Prostate gland (tissue), 2 donors: ENCODE results near the gene GABRA1. TPM values are rescaled to one million over a fixed set of nuclear protein-coding genes. Genes with fewer than 3 reads are reported as not detected.

Experiments used
- DNase-seq: peaks from one replicate; pipeline ENCODE4 v3.0.0-alpha.2; 2019; ENCODE audit warnings: low spot score
- H3K27ac ChIP-seq, 2 donors: fragments of 200-600 bp; sonication (generic); 2 replicates each; pipeline ENCODE4 v1.5.1; 2017 to 2019
- H3K27me3 ChIP-seq: fragments of 200-600 bp; sonication (generic); replicated peaks from 2 replicates; pipeline ENCODE4 v1.5.1; 2019; ENCODE audit not compliant: insufficient read depth
- H3K36me3 ChIP-seq, 2 donors: fragments of 200-600 bp; sonication (generic); 1 replicate in 1 of 2; 2 replicates in 1 of 2; pipeline versions ENCODE4 v1.5.1 to v1.8.1; 2017 to 2019
- H3K4me1 ChIP-seq: fragments of 200-600 bp; sonication (generic); replicated peaks from 2 replicates; pipeline ENCODE4 v1.5.1; 2019
- H3K4me3 ChIP-seq, 2 donors: fragments of 200-600 bp; sonication (generic); 2 replicates each; pipeline ENCODE4 v1.5.1; 2017 to 2019
- H3K9me3 ChIP-seq: fragments of 200-600 bp; sonication (generic); 2 replicates; pipeline ENCODE4 v1.5.1; 2017
- CTCF ChIP-seq, 4 experiments: fragments of 200-600 bp in 2 of 4; fragments of 450-650 bp in 2 of 4; sonication (generic) in 2 of 4; IDR thresholded peaks; 1 replicate in 3 of 4; 2 replicates in 1 of 4; pipeline ENCODE4 v1.5.1; 2016 to 2019; ENCODE audit warnings: antibody characterized with exemption in 4 of 4, mild to moderate bottlenecking in 2 of 4, moderate library complexity in 2 of 4
- POLR2A ChIP-seq: fragments of 450-650 bp; IDR thresholded peaks from one replicate; pipeline ENCODE4 v1.6.1; 2016; ENCODE audit warnings: antibody characterized with exemption, mild to moderate bottlenecking
- POLR2AphosphoS5 ChIP-seq: sonication (generic); formaldehyde crosslinking; IDR thresholded peaks from one replicate; pipeline ENCODE4 v1.6.1; 2017; ENCODE audit warnings: antibody characterized with exemption
- WGBS: methylation state at CpG from one replicate; pipeline ENCODE4 v1.1.5; 2018; 5-methylcytosine and 5-hydroxymethylcytosine counted together
- intact Hi-C: fragments of 100-400 bp; cut with DNase I; formaldehyde crosslinking; loops from one replicate; pipeline ENCODE4 v1.14.2; 2022
- total RNA-seq, 2 donors: library from RNA; depleted of rRNA; stranded (reverse); fragments of >200 nt; gene quantifications; one replicate each; pipeline ENCODE4 v1.1.0, GENCODE V29; 2016

GABRA1 gene
- total RNA-seq, 2 donors from 2014 or later: 0.23 to 0.77 TPM

GRCh38 chr5:161850491-161850890, 2.6 kb downstream of the GABRA1 start:
- Histone ChIP-seq H3K27me3 (no peaks in the 10 kb centered on the region), H3K27ac (no peak overlapping the region), H3K4me3 (no peak overlapping the region), H3K36me3 (no peaks in the 10 kb centered on the region), H3K4me1 (no peaks in the 10 kb centered on the region), H3K9me3 (no peaks in the 10 kb centered on the region)
- no peak for DNase-seq
- TF ChIP-seq POLR2A (no peak), CTCF (IDR thresholded peaks at IDR 0.05) (no peak), POLR2AphosphoS5 (no peak)
- intact Hi-C loops: no loop called here
- WGBS: 64% methylated on average over 3 of the region's 3 CpGs

GRCh38 chr5:161851691-161852299, 3.9 kb downstream of the GABRA1 start:
- Histone ChIP-seq H3K9me3 (no peaks in the 10 kb centered on the region), H3K36me3 (no peaks in the 10 kb centered on the region), H3K4me3 (no peak overlapping the region), H3K4me1 (no peaks in the 10 kb centered on the region), H3K27ac (no peak overlapping the region), H3K27me3 (no peaks in the 10 kb centered on the region)
- intact Hi-C loops: no loop called here
- WGBS: 51% methylated on average over 2 of the region's 2 CpGs
- TF ChIP-seq POLR2AphosphoS5: no peak
- TF ChIP-seq CTCF (IDR thresholded peaks at IDR 0.05): peak in 3 of 4 experiments; percentile 25 to 37 (median 37)
- no peak for DNase-seq

- no peaks in the 10 kb centered on the region for H3K36me3 ChIP-seq
- no peak for DNase-seq
- H3K9me3 ChIP-seq: no peaks in the 10 kb centered on the region
- no peak overlapping the region for H3K4me3 ChIP-seq
- H3K4me1 ChIP-seq: no peaks in the 10 kb centered on the region
- no peaks in the 10 kb centered on the region for H3K27me3 ChIP-seq
- intact Hi-C loops: no loop called here
- TF ChIP-seq POLR2AphosphoS5 (peak; percentile 49), POLR2A (no peak)
- 21% methylated on average over 1 of the region's 1 CpG for WGBS
- no peak overlapping the region for H3K27ac ChIP-seq
Observed at GRCh38 chr5:161857358-161857757, 9.4 kb downstream of the GABRA1 start.

GRCh38 chr5:161863259-161863658, 15.3 kb downstream of the GABRA1 start:
- Histone ChIP-seq H3K27ac (no peak overlapping the region), H3K9me3 (no peaks in the 10 kb centered on the region), H3K4me3 (no peak overlapping the region), H3K36me3 (no peaks in the 10 kb centered on the region), H3K27me3 (no peaks in the 10 kb centered on the region), H3K4me1 (no peaks in the 10 kb centered on the region)
- WGBS: 74% methylated on average over 3 of the region's 3 CpGs
- DNase-seq: no peak
- intact Hi-C loops: no loop called here
- TF ChIP-seq POLR2AphosphoS5: no peak
- TF ChIP-seq POLR2A: no peak
- no peak for TF ChIP-seq CTCF (IDR thresholded peaks at IDR 0.05)

GRCh38 chr5:161863811-161864210, 15.9 kb downstream of the GABRA1 start:
- H3K27ac ChIP-seq: no peak overlapping the region
- H3K9me3 ChIP-seq: no peaks in the 10 kb centered on the region
- intact Hi-C loops: no loop called here
- H3K4me1 ChIP-seq: no peaks in the 10 kb centered on the region
- H3K4me3 ChIP-seq: no peak overlapping the region
- DNase-seq: no peak
- H3K36me3 ChIP-seq: no peaks in the 10 kb centered on the region
- WGBS: 62% methylated on average over 1 of the region's 1 CpG
- H3K27me3 ChIP-seq: no peaks in the 10 kb centered on the region
- TF ChIP-seq POLR2AphosphoS5: no peak

GRCh38 chr5:161865510-161865909, 17.6 kb downstream of the GABRA1 start:
- DNase-seq: no peak
- 94% methylated on average over 7 of the region's 7 CpGs for WGBS
- intact Hi-C loops: no loop called here
- Histone ChIP-seq H3K4me1 (no peaks in the 10 kb centered on the region), H3K9me3 (no peaks in the 10 kb centered on the region), H3K4me3 (no peak overlapping the region), H3K27me3 (no peaks in the 10 kb centered on the region), H3K27ac (no peak overlapping the region), H3K36me3 (no peaks in the 10 kb centered on the region)
- TF ChIP-seq POLR2AphosphoS5: no peak
- no peak for TF ChIP-seq POLR2A
- TF ChIP-seq CTCF (IDR thresholded peaks at IDR 0.05): no peak
